DMS79 treated with DMSO at 0.1 percent for 48 hours (cell line): Measurements from ENCODE around the gene MICALL1.

Source experiments
- DNase-seq: peaks from one replicate; lab custom pipeline; 2025; lab: John Stamatoyannopoulos, UW

Gene MICALL1, protein sequence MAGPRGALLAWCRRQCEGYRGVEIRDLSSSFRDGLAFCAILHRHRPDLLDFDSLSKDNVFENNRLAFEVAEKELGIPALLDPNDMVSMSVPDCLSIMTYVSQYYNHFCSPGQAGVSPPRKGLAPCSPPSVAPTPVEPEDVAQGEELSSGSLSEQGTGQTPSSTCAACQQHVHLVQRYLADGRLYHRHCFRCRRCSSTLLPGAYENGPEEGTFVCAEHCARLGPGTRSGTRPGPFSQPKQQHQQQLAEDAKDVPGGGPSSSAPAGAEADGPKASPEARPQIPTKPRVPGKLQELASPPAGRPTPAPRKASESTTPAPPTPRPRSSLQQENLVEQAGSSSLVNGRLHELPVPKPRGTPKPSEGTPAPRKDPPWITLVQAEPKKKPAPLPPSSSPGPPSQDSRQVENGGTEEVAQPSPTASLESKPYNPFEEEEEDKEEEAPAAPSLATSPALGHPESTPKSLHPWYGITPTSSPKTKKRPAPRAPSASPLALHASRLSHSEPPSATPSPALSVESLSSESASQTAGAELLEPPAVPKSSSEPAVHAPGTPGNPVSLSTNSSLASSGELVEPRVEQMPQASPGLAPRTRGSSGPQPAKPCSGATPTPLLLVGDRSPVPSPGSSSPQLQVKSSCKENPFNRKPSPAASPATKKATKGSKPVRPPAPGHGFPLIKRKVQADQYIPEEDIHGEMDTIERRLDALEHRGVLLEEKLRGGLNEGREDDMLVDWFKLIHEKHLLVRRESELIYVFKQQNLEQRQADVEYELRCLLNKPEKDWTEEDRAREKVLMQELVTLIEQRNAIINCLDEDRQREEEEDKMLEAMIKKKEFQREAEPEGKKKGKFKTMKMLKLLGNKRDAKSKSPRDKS

DNA sequence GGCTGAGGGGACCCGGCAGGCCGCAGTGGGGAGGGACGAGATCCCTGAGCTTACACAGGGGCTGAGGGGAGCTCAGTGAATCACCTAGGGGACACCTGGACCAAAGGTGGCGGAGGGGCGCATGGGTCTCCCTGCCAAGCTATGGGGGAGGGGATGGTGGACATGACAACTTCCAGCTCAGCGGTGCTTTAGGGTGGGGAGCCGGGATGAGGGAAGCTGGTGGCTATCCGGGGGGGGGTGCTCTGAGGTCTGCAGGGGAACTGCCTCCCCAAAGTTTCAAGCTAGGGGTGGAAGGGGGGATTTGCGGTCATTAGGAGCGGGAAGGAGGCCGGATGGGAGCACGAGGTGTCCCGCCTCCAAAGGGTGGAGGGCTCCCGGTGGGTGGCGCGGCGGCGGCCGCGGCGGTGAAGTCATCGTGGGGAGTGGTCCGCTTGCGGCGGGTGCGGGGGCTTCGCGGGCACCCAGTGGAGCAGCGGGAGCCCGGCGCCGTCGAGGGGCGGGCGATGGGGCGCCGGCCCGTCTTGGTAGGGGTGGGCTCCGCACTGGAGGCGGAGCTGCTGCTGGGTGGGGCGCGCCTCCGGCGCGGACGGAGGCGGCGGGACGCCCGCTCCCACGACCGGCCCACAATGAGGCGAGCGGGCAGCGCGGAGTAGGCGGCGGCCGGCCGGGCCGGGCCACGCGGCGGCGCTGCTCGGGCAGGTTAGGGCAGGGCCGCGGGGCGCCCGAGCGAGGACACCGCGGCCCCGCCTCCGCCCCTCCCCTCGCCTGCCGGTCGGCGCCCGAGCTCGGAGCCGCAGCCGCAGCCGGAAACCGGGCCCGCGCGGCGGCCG lies at the start of gene MICALL1:
MICALL1 (plus strand) TSS at position 764 of the 830 bp plus-strand sequence. CDS start 126 bp downstream, outside the sequence.
- no peak for DNase-seq

DNA sequence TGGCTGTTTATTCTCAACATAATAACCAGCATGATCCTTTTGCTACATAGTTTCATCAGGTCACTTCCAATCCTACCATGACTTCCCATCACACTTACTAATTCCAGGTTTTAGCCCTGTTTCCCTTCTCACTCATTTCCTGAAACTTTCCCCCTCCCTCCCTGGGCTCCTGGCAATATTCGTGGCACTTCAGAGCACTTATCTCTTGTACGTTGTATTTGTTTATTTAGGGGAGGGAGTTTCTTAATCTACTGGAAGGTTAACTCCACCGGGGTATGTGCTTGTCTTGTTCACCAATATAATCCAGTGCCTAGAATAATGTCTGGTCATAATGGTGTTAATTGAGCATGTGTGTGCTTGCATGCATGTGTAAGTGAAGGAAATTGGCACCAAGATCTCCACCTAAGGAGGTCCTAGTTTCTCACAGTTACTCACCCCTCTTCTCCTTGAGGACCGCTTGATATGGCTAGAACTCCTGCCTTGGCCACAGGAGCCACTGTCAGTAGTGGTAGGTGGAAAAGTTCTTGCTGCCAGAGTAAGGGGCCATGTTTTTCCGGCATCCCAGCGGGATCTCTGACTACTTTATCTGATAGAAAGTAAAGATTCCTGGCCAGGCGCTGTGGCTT lies 45.2 kb upstream of the MICALL1 start:
- no peak for DNase-seq

DNA sequence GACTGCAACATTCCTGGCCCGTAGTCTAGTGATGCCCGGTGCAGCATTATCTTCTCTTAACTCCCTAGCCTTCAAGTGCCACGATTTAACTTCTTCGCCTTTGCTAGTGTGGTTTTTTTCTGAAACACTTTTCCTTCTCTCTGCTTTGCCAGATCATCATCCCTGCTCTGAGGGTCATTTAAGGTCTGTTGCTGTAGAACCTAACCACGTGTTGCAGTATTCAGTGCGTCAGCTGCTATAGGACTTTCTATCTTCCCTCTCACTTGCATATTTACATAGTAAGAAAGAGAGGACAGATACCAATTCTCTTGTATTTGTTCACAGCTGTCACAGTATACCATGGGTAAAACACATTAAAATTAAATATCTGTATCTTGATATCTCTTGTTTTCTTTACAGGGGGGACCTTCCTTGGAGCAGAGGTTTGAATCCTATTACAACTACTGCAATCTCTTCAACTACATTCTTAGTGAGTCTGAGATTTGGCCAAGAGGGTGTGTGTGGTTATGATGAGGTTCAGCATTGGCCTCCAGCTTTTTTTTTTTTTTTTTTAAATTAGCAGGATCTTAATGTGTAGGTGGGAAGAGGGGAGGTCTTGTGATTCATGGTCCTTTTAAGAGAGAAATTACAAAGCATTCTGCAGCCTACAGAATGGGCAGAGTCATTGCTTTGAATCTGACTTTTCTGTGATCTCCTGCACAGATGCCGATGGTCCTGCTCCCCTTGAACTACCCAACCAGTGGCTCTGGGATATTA lies 43.3 kb upstream of the MICALL1 start:
- no peak for DNase-seq

DNA sequence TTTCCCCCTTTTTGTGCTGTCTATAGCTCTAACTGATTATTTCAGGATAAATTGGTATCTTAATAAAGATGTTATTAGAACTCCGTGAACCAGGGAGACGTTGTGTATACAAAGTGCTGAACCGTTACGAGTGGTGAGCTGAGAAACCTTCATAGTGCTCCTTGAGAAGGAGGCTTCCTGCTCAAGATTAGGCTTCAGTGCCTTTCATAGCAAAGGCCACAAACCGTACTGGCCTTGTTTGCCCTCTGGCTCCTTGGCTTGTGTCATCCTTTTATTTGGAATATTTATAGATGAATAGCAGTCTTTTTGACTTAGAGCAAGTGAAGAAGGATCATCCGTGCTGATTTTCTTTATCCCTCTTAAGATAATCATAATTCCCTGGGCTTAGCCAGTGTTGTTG lies 40.6 kb upstream of the MICALL1 start:
- no peak for DNase-seq

DNA sequence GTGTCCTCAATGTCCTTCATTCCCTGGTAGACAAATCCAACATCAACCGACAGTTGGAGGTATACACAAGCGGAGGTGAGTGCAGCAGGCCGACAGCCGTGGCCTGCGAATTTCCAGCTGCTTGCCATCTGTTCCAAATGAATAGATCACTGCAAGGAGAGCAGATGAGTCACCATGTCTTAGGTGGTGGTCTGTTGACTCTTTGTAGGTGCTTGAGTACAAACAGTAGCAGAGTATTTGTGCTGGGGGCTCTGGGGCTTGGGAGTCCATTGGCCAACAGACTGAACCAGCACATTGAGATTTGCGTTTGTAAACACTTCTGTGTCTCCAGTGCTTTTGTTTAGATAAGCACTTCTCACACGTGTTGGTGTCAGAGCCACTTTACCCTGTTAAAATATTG lies 35.8 kb upstream of the MICALL1 start:
- DNase-seq: no peak

DNA sequence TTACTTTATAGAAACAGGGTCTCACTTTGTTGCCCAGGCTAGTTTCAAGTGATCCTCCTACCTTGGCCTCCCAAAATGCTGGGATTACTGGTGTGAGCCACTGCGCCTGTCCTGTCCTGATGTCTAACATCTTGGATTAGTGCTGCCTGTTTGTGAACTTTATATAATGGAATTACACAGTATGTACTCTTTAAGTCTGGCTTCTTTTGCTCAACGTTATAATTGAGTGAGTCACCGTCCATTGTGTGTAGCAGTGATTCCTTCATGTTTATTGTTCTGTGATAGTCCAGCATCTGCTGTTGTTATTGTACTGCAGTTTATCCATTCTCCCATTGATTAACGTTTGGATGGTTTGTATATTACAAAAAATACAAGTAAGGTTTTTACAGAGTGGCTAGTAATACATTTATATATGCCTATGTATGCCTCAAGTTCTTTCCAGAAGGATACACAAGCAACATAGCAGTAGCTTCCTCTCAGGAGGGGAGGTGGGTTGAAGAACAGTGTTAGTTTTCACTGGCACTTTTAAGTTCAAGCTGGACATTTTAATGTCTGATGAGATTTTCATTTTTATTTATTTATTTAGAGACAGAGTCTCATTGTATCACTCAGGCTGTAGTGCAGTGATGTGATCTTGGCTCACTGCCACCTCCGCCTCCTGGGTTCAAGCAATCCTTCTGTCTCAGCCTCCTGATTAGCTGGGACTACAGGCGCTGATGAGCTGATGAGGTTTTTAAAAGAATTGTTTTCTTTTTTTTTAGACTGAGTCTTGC lies 25.2 kb upstream of the MICALL1 start:
- DNase-seq: no peak

DNA sequence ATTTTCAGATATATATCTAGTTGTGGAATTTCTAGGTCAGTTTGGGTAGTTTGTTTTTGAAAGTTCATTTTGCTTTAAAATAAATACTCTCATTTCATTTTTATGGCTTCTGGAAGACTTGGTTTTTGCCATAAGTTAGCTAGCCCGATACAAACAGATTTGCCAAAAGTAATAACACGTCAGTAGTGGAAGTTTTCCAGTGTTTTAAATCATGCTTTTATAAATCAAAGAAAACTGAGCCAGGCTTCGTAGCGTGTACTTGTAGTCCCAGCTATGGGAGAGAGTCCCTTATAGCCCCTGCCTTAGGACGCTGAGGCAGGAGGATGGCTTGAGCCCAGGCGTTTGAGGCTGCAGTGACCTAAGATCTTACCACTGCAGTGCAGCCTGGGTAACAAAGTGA lies 21.7 kb upstream of the MICALL1 start:
- no peak for DNase-seq

DNA sequence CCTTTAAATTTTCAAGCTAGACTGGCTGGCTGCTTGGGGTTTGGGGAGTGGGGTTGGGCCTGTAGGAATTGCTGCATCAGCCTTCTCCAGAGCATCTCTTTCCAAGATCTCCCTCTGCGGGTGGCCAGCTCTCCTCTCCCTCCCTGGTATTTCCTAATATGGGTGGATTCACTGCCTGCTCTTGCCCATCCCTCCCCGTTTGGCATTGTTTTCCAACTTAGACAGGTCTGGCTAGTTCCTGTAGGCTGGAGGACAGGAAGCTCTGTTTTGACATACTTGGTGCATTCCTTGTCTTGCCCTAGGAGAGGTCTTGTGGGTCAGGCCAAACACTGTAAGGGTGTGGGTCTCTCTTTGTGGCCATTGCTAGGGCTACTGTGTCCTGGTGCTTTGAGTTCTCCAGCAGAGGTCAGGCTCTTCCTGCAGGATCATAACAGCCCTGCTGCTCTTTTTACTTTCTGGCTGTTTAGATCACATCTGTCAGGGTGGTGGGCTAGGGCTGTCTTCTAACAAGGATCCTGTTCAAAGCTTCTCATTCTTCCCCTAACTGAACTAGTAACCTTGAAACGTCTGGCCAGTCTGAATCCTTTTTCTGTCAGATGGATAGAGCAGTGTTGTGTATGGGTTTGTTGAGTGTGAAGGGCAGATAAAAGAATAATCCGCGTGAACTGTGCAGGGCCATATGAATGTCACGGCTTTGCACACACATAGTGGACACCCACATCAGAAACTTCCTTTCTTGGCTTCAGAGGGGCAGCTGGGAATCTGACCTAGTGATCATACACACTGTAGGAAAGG lies 18.3 kb upstream of the MICALL1 start:
- no peak for DNase-seq

DNA sequence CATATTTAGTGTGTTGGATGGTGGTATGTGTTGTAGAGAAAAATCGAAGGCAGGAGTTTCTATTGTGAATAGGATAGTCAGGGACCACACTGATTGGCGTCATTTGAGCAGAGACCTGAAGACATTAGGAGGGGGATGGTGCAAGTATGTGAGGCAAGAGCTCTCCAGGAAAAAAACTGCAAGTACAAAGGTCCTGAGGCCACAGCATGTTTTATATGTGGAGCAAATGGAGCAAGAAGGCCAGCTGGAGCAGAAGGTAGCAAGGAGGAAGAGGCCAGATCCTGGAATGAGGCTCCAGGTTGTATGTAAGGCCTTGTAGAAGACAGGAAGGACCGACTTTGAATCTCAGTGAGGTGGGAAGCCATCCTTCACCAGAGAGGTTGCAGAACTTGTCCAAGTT lies 14.2 kb upstream of the MICALL1 start:
- DNase-seq: no peak

DNA sequence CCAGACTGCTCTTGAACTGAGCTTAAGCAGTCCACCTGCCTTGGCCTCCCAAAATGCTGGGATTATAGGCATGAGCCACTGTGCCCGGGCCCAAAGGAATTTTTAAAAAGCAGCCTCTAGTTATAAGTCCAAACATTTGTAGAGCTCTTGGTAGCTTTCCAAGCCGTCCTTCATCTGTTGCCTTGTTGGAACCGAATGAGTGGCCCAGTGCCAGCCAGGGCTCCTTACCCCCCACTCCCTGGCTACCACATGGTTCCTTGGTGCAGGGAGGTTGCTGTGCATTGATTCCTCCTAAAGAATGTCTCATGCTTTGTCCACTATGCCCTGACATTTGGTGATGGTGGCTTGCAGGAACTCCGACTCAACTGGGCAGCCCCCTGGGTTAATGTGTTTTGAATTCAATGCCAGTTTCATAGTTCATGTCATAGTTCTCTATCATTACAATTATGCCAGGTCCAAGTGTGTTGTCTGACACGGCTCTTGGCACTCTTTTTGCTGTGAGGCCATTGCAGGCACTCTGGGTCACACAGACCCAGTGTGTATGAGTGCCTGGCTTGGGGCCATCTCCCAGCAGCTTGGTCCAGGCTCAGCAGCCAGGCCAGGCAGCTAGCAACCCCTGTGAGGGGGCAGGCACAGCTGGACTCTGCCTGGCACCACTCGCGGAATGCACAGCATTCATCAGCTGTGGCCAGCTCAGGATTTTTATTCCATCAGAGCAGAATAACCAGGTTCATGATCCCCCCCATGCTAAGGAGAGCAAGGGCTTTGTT lies 13.3 kb upstream of the MICALL1 start:
- no peak for DNase-seq

DNA sequence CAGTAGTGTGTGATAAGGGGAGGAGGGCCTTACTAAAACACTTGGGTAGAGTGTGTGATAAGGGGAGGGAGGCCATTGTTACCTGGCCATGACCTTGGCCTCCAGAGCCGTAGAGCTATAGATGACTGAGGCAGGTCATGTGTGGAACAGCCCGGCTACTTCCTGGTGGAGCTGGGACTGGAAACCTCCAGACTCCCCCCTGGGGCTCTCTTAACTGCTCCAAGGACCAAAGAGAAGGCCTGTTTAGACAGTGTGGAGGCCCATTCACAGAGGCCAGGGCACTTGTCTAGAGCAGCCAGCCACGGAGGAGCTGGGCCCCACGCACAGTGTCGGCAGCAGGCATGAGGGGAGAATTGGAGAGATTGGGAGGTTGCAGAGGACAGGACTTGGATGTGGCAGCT lies 12.5 kb upstream of the MICALL1 start:
- DNase-seq: no peak

DNA sequence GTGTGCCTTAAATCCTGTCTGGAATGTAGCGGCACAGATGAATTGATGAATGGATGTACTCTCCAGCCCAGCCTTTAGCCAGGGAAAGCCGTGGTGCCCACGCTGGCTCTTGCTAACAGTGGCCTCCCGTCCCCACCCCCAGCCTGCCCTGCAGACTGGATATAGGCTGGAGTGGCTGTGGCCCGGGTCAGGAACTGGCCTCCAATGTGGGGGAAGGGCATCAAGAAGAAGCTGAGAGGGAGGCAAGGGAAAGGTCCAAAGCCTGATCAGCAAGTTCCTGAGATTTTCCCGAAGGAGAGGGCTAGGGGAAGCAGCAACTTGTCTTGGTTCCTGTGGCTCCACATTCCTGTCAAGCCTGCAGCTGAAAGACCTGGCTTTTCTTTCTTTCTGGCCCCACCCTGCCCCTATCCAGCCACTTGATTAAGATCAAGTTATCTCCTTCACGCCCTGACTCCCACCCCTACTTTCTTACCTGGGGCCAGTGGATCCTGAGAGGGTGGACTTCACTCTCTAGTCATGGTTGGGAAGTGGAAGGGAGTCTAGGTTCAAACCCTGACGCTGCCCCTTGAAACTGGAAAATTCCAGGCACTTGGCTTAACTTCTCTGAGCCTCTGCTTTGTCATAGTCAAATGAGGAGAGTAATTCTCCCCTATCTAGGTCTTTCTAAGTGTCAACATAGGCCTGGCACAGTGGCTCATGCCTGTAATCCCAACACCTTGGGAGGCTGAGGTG lies 11.0 kb upstream of the MICALL1 start:
- no peak for DNase-seq

DNA sequence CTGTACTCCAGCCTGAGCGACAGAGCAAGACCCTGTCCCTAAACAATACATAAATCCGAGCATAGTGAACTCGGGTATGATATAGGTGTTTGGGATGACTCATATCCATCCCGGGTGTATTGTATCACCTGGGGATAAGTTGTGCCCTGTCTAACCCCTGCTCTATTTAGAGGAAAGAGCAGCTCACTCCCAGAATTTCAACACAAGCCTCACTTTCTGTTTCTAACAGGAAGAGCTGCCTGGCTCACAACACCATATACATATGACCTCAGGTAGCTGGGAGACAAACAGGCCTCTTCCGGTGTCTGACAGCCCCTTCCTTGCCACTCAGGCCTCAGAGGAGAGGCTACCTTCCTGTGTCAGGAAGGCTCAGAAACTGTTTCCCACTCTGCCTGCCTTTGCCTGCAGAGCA lies 9.9 kb upstream of the MICALL1 start:
- DNase-seq: no peak

DNA sequence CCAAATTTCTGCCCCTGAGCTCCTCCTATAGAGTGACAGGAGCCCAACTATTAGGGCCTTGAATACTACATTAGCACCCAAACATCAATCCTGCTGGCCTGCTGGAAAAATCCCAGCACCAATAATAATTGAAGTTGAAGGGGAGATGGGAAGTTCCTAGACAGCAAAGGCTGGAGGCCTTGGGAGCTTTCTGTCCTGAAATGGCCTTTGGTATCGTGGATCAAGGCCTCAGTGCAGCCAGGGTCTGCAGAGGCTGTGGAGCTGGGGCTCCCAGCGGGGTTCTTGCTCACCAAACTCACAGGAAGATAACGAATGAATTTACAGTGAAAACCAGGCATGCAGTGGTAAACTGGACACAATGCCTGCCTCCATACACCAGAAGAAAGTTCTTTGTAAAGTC lies 9.2 kb upstream of the MICALL1 start:
- DNase-seq: no peak

DNA sequence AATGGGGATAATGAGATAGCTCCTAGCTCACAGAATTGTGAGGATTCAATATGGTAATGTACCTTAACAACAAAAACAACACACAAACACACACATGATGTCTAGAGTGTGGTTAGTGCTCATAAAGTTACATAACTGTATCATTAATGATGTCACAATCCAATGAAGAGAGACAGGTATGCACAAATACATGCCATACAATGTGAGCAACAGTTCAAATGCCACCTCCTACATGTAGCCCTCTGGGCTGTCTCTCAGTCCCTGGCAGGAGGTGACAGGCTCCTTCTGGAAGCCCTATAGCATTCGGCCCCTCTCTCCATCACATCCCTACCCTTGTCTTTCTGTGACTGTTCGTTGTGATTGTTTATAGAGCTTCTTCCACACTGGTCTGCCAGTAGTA lies 8.3 kb upstream of the MICALL1 start:
- DNase-seq: no peak

DNA sequence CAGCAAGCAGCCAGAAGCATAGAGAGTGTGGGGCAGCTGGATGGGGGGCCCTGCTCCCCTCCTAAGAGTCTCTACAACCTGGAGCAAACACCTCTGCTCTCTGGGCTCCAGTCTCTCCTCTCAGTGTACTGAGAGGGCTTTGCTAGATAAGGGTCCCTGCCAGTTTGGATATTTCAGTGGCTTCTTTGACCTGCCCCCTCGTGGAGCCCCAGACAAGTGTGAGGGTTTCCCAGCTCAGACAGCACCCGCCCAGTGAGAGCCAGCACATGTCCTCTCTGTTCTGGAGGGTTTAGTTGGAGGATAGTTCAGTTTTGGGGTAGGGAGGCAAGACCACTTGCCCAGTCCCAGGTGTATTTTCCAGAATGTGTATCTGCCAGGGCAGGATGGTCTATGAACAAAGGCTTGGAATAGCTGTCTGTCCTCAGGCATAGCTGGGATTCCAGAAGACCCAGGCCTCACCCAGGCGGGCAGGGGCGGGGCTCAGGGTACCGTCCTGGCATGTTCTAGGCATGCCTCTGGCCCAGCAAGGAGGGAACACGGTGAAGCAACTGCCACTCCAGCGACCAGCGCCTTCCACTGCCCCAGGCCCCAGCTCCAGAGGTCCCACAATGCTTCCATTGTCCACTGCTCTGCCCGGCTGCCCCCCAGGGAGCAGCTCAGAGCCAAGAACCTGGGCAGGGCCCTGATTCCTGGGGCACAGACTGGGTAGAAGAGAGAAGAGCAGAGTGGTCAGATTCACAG lies 7.5 kb upstream of the MICALL1 start:
- DNase-seq: no peak
